Activated naive CD4-positive, alpha-beta T cell treated with anti-CD3 and anti-CD28 coated beads, Interleukin-2, amount 10 ng/mL, durations not matched to agents 7 days and 5 days (primary cell): Measurements from ENCODE around the gene SAMD1.
"Not testable (repeated sequence)": the region's sequence is repeated elsewhere in the genome, so short reads cannot be mapped to it uniquely, and the experiment has no call there.

Experiments used
- CTCF ChIA-PET: fragments of 350-600 bp; sonication (Branson Sonifier 250); formaldehyde crosslinking; loops from one replicate; lab custom pipeline; 2021; ENCODE audit warnings: antibody characterized with exemption; lab: Charles Lee
- DNase-seq: peaks from one replicate; pipeline ENCODE4 v3.0.0-alpha.2; 2020
- H3K27ac Mint-ChIP-seq: one replicate; pipeline ENCODE4 v1.8.0; 2021; ENCODE audit warnings: mild to moderate bottlenecking, moderate library complexity, mixed read lengths
- H3K27me3 Mint-ChIP-seq: one replicate; pipeline ENCODE4 v1.8.0; 2021; ENCODE audit warnings: mild to moderate bottlenecking, mixed read lengths
- H3K36me3 Mint-ChIP-seq: one replicate; pipeline ENCODE4 v1.8.0; 2021; ENCODE audit warnings: mixed read lengths
- H3K4me1 Mint-ChIP-seq: one replicate; pipeline ENCODE4 v1.8.0; 2021; ENCODE audit warnings: mixed read lengths
- H3K4me3 Mint-ChIP-seq: one replicate; pipeline ENCODE4 v1.8.0; 2021; ENCODE audit warnings: mild to moderate bottlenecking, moderate library complexity, mixed read lengths
- H3K9me3 Mint-ChIP-seq: one replicate; pipeline ENCODE4 v1.8.0; 2021; ENCODE audit warnings: mixed read lengths

Gene SAMD1

DNA sequence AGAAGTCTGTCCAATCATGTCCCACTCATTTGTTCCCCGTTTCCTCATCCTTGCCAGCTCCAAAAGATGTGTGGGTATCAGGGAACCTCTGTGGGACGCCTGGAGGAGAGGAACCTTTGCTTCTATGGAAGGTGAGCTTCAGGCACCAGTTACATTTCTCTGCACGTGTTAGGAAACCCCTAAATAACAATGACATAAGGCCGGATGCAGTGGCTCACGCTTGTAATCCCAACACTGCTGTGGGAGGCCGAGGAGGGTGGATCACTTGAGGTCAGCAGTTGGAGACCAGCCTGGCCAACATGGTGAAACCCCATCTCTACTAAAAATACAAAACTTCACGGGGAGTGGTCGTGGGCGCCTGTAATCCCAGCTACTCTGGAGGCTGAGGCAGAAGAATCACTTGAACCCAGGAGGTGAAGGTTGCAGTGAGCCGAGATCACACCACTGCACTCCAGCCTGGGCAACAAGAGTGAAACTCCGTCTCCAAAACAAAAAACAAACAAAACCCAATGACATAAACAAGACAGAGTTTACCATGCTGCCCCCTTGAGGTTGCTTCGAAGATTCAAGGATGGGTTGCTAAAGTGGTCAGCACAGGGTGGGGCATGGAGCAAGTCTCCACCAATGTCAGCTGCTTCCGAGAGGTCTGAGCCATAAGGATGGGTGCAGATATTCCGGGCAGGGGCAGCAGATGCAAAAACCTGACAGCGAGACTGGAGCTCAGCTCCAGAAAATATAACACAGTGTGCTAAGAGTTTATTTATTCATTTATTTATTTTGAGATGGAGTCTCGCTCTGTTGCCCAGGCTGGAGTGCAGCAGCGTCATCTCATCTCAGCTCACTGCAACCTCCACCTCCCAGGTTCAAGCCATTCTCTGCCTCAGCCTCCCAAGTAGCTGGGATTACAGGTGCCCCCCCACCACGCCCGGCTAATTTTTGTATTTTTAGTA lies 47.6 kb downstream of the SAMD1 start:
- Mint-ChIP-seq H3K4me1 (peaks cover 10% of the 10 kb centered on the region), H3K27ac (peak overlapping the region; percentile 77), H3K36me3 (peaks cover 50% of the 10 kb centered on the region)
- not testable (repeated sequence) for H3K27me3 Mint-ChIP-seq, H3K9me3 Mint-ChIP-seq, H3K4me3 Mint-ChIP-seq
- DNase-seq: peak; percentile 63
- CTCF ChIA-PET: interaction anchor here (0.6 to 2.4 kb wide), 11 partner anchors 8 to 164 kb away, joined by 3 to 11 read pairs (median 3); partner anchors contain the start of genes ASF1B and IL27RA

DNA sequence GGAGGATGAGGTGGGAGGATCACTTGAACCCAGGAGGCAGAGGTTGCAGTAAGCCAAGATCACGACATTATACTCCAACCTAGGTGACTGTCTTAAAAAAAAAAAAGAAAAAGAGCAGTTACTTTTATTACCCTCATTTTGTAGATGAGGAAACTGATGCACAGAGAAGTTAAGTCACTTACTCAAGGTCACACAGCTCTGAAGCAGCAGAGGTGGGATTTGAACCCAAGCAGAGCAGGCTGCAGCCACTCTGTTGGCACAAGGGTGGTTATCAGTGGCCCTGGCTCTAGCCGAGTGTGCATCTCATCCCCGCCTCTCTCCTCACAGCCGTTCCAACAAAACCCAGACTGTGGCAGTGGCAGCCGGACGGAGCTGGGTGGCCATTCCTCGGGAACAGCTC lies 51.4 kb downstream of the SAMD1 start:
- Mint-ChIP-seq H3K27me3 (no peaks in the 10 kb centered on the region), H3K36me3 (peaks cover 40% of the 10 kb centered on the region)
- CTCF ChIA-PET: interaction anchor here (0.6 to 0.8 kb wide), 2 partner anchors 18 to 22 kb away, joined by 3 read pairs; no protein-coding TSS in a partner anchor

More for the DNA sequence above, 51.4 kb downstream of the SAMD1 start:
- DNase-seq: no peak
- H3K9me3 Mint-ChIP-seq: no peaks in the 10 kb centered on the region
- H3K4me1 Mint-ChIP-seq: peaks cover 27% of the 10 kb centered on the region
- H3K4me3 Mint-ChIP-seq: no peak overlapping the region
- H3K27ac Mint-ChIP-seq: no peak overlapping the region
